Lung microvascular endothelial cell (primary cell): ENCODE data around the gene CHD9. TPM values are rescaled to one million over a fixed set of nuclear protein-coding genes. Genes with fewer than 3 reads are reported as not detected.
"Not testable (repeated sequence)": the region's sequence is repeated elsewhere in the genome, so short reads cannot be mapped to it uniquely, and the experiment has no call there.

Experiments used
- DNase-seq, 2 donors: peaks; one replicate each; pipeline versions ENCODE4 v3.0.0 to v3.0.0-alpha.2; 2010; ENCODE audit warnings: low read depth in 2 of 2
- total RNA-seq: library from RNA; depleted of rRNA; stranded (reverse); fragments of >200 nt; gene quantifications from 2 replicates; pipeline ENCODE4 v1.2.1, GENCODE V29; 2014

The CHD9 gene
- total RNA-seq, 1 donor from 2014 or later, result 41.7 TPM

DNA sequence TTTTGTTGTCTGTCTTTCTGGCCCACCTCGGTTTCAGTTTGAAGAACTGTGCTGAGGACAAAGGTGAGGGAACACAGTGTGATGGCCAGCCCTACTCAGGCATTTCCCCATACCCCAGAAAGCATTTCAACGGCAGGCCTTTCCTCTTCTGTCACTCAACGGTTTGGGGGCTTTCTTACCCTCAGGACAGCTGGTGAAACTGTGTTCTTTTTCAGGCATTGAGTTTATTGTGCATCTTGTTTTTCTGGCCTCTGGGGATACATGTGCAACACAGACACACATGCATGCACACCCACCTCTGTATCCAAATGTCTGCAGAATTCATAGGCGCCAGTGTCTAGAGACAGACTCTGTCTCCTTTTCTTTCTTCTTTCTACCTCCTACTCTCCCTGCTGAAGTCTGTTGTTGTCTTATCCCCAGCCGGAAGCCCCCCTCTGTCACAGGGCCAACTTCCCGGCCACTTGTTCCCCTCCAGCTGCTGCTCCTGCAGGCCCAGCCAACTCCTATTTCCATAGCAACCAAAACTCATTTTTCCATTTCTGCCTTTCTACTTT lies 17.0 kb downstream of the CHD9 start:
- DNase-seq, result peak; percentile 82 to 86

DNA sequence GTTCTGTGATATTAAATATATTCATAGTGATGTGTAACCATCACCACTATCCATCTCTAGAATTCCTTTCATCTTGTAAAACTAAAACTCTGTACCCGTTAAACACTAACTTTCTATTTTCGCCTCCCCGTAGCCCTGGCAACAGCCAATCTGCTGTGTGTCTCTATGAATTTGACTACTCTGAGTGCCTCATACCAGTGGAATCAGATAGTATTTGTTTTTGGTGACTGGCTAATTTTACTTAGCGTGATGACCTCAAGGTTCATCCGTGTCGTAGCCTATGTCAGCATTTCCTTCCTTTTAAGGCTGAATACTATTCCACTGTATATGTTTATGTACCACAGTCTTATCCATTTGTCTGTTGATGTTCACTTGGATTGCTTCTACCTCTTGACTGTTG lies 18.2 kb downstream of the CHD9 start:
- DNase-seq, result peak; percentile 15 to 24

DNA sequence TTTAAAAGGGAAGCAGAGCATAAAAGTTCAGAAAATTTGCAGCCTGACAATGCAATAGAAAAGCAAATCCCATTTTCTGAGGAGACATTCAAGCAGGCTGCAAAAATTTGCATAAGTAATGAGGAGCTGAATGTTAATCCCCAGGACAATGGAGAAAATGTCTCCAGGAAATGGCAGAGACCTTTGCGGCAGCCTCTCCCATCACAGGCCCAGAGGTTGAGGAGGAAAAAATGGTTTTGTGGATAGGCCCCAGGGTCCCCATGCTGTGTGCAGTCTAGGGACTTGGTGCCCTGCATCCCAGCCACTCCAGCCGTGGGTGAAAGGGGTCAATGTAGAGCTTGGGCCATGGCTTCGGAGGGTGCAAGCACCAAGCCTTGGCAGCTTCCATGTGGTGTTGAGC lies 19.5 kb downstream of the CHD9 start:
- DNase-seq, result not testable (repeated sequence)

DNA sequence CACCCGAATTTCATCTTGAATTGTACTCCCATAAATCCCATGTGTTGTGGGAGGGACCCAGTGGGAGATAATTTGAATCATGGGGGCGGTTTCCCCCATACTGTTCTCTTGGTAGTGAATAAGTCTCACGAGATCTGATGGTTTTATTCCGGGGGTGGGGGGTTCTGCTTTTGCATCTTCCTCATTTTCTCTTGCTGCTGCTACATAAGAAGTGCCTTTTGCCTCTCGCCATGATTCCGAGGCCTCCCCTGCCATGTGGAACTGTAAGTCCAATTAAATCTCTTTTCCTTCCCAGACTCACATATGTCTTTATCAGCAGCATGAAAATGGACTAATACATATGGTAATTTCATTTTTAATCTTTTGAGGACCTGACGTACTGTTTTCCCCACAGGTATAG lies 20.7 kb downstream of the CHD9 start:
- DNase-seq, result not testable (repeated sequence)

DNA sequence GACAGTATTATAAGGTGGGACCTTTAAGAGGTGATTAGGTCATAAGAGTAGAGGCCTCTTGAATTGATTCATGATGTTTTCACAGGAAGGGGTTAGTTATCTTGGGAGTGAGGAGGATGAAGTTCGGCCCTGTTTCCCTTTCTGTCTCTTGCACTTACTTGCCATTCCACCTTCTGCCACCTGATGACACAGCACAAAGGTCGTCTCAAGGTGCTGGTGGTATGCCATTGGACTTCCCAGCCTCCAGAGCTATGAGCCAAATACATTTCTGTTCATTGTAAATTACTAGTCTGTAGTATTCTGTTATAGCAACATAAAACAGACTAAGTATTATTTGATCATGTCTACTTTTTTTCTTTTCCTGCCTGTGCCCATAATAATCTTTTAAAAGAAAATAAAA lies 23.5 kb downstream of the CHD9 start:
- no peak for DNase-seq

DNA sequence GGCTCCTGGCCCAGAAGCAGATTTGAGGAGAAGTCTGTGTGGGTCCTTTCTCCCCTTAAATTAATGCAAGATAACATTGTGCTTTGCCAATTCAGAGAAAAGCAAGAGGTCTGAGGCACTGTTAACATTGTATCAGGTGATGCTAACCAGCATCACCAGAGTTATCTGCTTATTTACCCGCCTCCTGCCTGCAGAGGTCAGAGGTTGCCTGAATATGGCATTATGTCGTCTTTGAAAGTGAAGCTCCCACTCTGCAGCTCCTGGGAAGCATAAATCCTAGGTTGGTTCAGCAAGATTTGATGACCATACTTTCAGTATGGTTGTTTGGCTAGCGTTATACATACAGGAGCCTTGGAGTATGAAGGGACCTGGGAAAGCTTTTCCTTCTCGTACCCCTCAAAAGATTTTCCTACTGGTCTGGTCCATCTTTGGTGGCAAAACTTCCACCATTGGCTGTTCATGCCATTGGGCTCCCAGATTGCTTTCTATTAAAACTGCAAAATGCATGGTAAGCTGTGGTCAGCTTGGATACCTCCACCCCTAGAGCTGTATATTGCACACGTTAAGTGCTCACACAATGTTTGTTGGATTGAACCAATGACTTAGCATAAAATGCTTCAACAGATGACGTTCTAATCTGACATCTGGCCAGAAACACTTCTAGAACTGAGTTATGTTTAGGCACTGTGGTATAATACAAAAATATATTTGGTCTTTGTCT lies 24.1 kb downstream of the CHD9 start:
- no peak for DNase-seq

DNA sequence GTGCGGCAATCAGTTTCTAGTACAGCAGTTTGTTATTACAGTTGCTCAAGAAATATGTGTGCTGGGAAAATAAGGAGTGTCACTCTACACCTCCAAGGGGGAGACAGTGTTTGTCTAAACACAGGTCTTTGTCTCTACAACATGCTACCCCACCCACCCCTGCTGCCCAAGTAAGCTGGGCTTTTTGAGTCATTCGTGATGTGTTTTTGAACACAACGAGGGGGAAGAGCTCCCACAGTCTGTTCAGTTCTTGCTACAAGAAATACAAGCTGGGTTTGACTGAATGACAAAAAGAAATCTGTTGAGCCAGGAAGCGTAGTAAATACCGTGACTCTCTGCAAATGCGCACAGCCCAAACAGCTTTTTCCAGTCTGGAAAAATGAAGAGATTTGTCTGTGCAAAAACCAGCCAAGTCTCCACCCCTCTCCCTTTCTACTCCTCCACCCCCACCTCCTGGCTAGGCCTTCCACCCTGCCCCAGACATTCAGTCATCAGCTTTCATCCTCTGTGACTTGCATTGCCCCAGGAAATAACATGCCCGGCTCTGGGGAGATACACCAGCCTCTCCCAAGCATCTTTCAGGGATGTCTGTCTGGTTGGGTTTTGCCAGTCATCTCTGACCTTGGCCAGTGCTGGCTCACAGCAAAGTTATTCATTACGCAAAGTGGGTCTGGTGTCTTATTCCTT lies 25.7 kb downstream of the CHD9 start:
- DNase-seq, result peak; percentile 69 to 83

DNA sequence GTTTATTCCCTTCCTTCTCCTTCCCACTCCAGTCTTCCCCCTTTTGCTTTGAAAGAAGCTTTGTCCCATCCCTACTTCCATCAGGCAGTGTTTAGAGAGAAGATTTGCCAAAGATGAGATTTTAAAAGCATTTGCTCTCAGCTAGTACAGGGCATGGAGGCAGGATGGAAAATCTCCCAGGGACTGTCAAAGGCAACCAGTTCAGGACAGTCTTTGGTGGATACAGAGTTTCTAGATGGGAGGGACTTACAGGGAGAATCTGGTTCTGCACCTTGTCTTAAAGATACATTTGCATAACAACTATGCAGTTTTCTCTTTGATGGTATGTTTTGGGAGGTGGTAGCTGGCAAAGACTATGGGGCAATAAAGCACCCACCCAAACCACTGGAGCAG lies 26.2 kb downstream of the CHD9 start:
- DNase-seq, result no peak

DNA sequence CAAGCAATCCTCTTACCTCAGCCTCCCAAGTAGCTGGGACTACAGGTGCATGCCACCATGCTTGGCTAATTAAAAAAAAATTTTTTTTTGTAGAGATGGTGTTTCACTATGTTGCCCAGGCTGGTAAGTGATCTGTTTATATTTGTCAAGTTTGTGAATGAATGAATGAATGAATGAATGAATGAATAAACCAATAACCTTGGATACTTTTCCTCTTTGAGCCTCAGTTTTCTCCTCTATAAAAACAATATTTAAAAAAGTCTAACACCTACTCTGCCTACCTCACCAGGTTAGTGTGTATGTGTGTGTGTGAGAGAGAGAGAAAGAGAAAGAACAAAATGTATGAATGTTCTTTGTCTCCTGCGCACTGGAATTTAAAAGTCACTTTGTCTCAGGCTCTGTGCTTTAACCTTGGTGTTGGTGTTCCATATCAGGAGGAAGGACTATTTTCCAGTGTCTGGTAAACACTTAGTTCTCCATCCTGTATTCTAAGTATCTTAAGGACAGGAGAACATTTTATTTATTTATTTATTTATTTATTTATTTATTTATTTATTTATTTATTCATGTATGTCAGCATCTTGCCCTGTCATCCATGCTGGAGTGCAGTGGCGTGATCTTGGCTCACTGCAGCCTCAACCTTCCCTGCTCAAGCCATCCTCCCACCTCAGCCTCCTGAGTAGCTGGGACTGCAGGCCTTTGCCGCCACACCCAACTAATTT lies 27.1 kb downstream of the CHD9 start:
- no peak for DNase-seq

DNA sequence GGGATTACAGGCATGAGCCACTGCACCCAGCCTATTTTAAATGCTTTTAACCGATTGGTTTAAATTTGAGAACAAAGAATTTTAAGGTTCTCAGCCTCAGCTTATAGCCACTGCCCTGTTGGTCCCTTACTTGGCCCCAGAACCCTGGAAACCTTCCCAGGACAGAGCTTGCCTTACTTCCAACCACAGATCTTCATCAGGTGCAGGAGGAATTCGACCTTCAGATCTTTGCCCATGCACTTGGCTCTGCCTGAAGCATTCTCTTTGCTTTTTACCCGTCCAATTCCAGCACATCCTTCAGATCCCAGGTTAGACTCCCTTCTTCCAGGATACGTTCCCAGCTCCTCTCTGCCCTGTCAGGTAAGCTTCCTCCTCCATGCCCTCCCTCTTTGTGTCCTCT lies 27.7 kb downstream of the CHD9 start:
- no peak for DNase-seq

DNA sequence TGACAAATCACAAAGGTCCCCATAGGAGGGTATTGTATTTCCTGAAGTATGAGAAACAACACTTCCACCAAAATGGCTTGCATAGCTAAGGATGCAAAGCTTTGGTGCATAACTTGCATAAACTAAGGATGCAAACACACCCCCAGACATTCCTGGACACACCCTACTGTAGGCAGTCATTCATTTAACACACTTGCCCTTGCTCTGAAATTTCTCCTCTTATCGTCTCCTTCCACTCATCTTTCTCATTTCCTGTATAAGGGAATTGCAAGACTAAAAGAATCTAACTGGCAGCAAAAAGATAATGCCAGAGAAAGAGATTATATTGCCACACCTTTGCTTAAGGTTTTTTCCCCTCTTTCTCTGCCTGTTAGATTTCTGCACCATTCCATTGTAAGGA lies 28.3 kb downstream of the CHD9 start:
- peak in 1 of 2 donors; percentile 17 for DNase-seq

DNA sequence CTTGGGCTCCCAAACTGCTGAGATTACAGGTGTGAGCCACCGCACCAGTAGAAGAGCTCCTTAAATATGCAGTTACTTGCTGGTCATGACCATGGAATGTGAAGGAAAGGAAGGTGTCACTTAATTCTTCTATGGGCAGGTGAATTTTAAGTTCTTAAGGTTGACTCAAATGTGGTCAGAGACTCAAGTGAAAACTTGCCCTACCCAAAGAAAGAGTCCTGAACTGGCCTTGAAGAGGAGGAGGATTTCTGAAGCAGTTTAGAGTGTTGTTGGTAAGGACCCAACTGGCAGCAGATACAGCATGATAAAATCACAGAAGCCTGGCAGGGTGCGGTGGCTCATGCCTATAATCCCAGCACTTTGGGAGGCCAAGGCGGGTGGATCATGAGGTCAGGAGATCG lies 29.4 kb downstream of the CHD9 start:
- no peak for DNase-seq

DNA sequence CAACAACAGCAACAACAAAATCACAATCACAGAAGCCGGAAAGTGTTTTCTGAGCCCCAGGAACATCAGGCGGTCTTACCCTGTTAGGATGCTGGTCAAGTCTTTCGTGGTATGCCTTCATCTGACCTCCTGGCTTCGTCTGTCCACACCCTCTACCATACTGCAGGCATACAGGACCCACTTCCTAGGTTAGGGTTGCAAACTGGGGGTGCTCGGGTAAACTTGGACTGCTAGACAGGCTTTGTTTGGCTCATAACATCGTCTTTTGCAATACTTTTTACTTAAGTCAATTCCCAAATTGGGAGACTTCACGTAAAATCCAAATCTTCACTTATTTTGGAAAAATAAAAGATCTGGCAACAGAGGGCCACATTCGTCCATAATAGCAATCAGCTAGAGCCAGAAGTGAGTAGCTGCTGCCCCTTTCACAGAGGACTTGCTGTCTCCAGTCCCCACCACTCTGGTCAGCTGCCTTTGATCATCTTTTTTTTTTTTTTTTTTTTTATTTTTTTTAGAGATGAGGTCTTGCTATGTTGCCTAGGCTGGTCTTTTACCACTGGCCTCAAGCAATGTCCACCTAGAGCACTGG lies 30.0 kb downstream of the CHD9 start:
- DNase-seq, result no peak

DNA sequence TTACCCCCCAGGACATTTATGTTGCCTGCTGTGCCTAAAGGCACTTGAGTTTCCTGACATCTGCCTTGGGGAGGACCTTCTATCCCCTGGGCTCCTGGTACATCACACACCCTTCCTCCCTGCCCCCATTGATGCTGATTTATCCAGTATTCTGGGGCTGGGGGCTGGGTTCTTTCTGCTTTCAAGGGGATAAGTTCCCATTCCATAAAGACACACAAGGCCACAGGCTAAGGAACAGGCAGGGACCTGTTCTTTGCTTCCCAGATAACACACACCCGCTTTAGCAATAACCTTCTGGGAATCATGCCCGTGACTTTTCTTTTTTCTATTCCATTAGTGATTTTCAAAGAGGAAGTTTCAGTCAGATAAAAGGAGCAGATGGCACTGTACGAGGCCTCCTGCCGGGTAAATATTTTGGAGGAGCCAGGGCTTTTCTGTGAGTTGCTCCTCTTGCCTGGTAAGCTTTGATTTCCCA lies 30.6 kb downstream of the CHD9 start:
- DNase-seq, result no peak

DNA sequence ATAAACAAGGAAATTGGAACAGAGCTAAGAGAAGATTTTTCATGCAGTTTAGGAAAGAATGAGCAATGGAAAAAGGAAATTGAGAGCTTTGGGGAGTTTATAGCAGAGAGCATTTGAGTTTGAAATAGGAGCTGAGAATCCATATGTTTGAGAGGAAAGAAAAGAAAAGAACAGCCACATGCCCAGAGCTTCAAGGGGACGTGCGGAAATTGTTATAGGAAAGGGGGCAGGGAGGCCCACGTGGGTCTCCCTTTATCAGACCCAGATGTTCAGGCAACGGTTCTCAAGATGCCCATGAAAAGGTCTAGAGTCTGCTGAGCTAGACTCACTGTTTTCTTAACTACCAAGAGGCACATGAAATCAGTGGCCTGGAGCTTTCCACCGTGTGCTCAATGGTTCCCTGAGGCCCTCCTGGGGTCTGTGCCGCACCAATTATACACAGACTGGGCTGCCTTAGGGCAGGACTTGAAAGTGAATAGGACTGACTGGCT lies 31.2 kb downstream of the CHD9 start:
- DNase-seq, result peak; percentile 41 to 79

DNA sequence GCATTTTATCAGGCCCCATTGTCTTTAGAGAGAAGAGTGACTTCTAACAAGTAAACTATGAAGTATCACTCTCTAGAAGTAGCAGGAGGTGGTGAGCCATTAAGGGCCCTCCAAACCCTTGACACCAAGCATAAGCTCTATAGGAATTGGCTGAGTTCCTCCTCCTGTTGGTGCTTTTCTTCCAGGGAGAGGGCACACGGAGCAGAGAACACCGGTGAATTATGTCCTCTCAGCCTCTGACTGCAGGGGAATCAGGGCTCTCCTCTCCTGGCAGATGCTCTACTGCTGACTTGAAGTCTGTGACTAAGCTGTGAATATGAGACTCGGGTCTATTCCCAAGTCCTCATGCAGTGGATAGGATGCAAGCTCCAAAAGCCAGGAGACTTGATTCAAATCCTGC lies 32.3 kb downstream of the CHD9 start:
- DNase-seq, result no peak

DNA sequence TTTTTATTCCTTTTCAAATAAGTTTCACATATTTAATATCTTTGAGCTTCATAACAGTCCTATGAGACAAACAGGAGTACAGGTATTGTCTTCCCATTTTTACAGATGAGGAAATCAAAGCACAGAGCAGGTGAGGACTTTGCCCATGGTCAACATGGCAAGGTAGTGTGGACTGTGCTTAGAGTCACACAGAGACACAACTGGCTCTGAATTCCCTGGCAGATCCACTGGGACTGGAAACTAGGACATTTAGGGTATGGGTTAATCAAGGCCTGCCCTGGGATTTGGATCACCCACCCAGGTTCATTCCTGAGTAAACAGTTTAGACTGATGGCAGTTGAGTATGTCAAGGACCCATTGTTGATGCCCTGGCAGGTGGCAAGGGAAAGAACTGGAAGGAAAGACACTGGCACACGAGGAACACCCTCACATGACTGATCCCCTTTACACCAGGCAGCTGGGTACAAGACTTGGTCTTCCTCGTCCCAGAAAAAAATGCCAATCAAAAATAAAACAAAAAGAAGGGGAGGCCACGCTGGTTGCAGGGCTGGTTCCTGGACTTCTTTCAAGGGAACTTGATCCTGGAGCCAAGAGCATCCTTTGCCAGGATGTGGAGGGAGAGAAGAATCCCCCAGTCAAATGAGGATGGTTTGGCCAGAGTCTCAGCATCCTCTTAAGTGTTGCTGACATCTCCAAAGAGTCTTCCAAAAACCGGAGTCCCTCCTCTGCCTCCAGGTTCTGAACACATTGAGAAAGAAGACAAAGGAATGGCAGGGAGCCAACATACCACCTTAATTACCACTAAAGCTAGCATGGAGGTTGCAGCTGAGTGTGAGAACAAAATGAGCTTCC lies 34.9 kb downstream of the CHD9 start:
- peak in 1 of 2 donors; percentile 71 for DNase-seq

DNA sequence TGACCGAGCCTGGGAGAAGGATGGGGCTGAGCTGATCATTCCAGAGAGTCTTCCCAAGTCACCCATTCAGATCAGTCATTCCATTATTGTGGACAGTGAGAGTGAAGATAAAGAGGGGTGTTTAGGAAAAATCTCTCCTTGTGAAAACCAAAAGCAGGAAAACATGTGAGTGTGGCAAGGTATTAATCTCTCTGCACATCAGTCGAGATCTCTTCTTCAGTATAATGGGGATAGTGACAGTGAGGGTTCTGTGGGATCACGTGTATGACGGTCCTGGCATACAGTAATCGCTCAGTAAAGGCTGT lies 35.4 kb downstream of the CHD9 start:
- no peak for DNase-seq

DNA sequence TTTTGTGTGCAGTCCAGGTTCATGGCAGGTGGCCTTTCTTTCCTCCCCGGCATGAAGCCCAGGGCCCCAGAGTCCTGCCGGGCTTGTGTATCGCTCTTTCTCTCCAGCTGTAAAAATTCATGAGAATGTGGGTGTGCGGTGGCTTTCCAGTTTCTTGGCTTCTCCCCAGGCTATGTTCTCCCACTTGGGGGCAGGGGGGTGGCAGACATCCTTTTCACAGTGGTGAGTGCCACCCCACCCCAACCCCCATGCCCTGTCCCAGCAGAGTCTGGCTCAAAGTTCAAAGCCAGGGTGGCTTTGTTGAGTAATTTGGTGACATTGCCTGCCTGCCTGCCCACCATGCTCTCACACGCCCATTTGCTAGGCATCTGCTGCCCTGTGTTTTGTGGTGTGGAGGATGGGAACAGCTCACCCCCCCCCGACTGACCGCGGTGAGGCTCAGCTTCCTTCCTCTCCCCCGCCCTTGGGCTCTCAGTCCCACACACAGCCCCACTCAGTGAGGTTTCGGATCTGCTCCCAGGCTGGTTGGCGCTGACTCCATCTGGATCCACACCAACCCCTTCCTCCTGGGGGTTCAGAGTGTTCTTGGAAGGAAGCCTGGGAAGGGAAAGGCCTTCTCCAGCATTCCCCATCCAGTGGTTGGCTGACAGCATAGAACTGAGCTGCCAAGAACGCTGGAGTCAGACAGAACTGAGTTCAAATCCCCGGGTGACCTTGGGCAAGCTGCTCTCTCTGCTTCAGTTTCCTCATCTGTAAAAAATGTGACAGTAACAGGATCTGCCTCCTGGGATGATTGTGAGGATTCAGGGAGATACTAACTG lies 36.0 kb downstream of the CHD9 start:
- DNase-seq, result peak; percentile 92 to 98
